Measurements from ENCODE around the gene HES4. TPM values are rescaled to one million over a fixed set of nuclear protein-coding genes. Genes with fewer than 3 reads are reported as not detected.

The HES4 gene
- total and polyA plus RNA-seq, 2 experiments from 2014 or later = 54.4 to 83.6 TPM

DNA sequence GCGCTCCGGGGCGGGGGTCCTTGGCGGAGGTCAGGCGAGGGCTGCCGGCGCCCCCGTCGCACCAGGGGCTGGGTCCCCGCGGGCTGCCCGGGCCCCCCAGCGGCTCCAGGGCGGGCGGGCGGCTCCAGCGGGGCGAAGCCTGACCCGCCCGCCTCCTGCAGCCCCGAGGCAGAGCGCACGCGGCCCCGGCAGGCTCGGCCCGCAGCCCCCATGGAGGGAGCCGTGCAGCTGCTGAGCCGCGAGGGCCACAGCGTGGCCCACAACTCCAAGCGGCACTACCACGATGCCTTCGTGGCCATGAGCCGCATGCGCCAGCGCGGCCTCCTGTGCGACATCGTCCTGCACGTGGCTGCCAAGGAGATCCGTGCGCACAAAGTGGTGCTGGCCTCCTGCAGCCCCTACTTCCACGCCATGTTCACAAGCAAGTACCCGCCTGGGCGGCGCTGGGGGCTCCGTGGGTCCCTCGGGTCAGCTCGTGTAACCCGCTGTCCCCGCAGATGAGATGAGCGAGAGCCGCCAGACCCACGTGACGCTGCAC, 38.7 kb downstream of the HES4 start:
- TF ChIP-seq, protein P1, sequence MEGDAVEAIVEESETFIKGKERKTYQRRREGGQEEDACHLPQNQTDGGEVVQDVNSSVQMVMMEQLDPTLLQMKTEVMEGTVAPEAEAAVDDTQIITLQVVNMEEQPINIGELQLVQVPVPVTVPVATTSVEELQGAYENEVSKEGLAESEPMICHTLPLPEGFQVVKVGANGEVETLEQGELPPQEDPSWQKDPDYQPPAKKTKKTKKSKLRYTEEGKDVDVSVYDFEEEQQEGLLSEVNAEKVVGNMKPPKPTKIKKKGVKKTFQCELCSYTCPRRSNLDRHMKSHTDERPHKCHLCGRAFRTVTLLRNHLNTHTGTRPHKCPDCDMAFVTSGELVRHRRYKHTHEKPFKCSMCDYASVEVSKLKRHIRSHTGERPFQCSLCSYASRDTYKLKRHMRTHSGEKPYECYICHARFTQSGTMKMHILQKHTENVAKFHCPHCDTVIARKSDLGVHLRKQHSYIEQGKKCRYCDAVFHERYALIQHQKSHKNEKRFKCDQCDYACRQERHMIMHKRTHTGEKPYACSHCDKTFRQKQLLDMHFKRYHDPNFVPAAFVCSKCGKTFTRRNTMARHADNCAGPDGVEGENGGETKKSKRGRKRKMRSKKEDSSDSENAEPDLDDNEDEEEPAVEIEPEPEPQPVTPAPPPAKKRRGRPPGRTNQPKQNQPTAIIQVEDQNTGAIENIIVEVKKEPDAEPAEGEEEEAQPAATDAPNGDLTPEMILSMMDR (IDR thresholded peaks at IDR 0.05; ENCODE audit: low read depth, low read length) = no peak
- peaks cover 3% of the 10 kb centered on the region for H3K4me1 ChIP-seq (ENCODE audit: low read depth)
- H3K9me3 ChIP-seq (ENCODE audit: low read depth) = no peaks in the 10 kb centered on the region
- peaks cover under 1% of the 10 kb centered on the region for H3K36me3 ChIP-seq
- peak overlapping the region; percentile 94 for H3K4me3 ChIP-seq
- H3K27me3 ChIP-seq = peaks cover 14% of the 10 kb centered on the region
- H3K27ac ChIP-seq = no peak overlapping the region
- peak in 1 of 2 donors; percentile 16 for DNase-seq (ENCODE audit: low read depth in 1 of 2, low spot score in 1 of 2)

DNA sequence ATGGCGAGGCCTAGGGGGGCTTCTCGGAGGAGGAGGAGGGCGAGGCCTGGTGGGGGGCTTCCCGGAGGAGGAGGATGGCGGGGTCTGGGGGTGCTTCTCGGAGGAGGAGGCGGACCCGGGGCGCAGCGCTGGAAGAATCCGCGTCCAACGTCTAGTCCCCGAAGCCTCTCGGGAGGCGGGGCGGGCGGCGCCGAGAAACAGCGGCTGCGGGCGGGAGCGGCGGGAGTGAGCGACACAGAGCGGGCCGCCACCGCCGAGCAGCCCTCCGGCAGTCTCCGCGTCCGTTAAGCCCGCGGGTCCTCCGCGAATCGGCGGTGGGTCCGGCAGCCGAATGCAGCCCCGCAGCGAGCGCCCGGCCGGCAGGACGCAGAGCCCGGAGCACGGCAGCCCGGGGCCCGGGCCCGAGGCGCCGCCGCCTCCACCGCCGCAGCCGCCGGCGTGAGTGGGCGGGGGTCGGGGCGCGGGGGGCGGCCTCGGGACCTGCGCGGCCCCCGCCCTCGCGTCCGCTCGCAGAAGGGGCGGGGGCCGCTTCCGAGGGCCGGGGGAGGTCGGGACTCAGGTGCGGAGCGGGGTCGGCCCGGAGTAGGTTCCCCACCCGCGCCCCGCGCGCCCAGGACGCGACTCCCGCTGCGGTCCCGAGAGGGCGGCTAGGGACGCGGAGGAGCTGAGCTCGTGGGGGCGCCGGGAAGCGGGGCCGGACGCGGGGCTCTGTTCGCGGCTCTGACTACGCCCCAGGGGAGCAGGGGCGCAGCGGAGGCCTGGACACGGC, 39.4 kb downstream of the HES4 start, which contains the start of gene KLHL17:
TSS of gene KLHL17 (plus strand) at position 222 of the 769 bp plus-strand sequence. CDS start at position 332, 110 bp downstream.
- Histone ChIP-seq H3K9me3 (ENCODE audit: low read depth) (no peaks in the 10 kb centered on the region), H3K4me1 (ENCODE audit: low read depth) (peaks cover 3% of the 10 kb centered on the region), H3K27ac (no peak within 1 kb of the TSS), H3K36me3 (peaks cover 7% of the 10 kb centered on the region), H3K4me3 (peak within 1 kb of the TSS; percentile 94), H3K27me3 (peaks cover 8% of the 10 kb centered on the region)
- peak; percentile 75 to 78 for DNase-seq (ENCODE audit: low read depth in 1 of 2, low spot score in 1 of 2)
- TF ChIP-seq, protein P1 (IDR thresholded peaks at IDR 0.05; ENCODE audit: low read depth, low read length) = no peak

DNA sequence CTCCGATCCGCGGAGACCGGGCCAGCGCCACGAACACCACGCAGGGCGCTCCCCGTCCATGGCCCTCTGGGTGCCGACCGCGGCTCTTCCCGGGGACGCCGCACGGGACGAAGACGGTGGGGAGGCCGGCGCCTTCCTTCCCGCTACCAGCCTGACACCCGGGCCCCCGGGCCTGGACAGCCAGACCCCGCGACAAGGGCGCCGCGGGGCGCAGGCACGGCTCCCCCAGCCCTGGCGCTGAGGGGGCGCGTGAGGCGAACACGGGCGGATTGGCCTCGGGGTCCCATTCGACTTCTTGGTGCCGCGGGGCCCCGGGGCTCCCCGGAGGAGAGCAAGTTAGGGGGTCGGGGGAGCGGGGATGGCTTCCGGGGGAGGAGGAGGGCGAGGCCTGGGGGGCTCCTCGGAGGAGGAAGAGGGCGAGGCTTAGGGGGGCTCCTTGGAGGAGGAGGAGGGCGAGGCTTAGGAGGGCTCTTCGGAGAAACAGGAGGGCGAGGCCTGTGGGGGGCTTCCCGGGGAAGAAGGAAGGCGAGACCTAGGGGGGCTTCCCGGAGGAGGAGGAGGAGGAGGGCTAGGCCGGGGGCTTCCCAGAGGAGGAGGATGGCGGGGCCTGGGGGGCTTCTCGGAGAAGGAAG, 40.0 kb downstream of the HES4 start:
- DNase-seq (ENCODE audit: low read depth in 1 of 2, low spot score in 1 of 2) = no peak
- TF ChIP-seq, protein P1 (IDR thresholded peaks at IDR 0.05; ENCODE audit: low read depth, low read length) = no peak
- peaks cover 12% of the 10 kb centered on the region for H3K36me3 ChIP-seq
- peak overlapping the region; percentile 94 for H3K4me3 ChIP-seq
- H3K27ac ChIP-seq = no peak overlapping the region
- no peaks in the 10 kb centered on the region for H3K9me3 ChIP-seq (ENCODE audit: low read depth)
- H3K27me3 ChIP-seq = peaks cover 4% of the 10 kb centered on the region
- H3K4me1 ChIP-seq (ENCODE audit: low read depth) = peaks cover 3% of the 10 kb centered on the region

DNA sequence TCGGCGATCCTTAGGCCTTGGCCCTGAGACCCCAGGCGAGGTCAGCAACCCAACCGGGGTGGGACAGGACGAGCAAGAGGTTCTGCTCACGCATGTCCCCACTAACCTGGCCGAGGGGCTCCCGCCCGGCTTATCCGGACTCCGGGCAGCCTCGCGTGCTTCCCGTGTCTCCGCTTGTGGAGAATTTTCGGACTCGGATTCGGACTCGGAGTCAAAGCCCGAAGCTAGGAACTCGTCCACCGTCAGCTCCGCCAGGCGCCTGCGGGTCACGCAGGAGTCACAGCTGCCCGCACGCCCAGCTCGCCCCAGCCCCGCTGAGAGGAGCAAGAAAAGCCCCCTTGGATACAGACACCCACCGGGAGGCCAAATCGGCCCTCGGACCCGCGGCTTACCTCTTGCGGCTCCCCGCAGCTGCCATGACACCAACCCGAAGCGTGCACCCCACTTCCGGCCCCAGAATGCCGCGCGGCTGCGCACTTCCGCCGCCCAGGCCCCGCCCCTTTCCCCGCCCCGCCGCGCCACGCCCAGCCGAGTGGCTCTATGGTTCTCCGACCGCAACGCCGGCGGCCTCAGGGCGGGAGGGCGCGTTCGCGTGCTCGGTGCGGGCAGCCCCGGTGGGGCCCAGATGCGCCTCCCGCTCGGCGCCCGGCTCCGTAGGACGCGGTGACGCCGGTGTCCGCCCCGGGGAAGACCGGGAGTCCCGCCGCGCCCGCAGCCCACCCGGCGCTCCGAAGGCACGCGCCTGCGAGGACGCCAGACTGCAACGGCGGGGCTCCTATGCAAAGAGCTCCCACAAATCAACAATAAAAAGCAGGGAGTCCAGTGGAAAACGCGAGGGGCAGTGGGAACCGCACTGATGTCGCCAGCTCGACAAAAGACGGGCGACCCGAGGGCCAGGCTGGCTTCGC, 40.8 kb downstream of the HES4 start, which contains the start of gene NOC2L:
TSS of gene NOC2L (minus strand) at position 434 of the 908 bp plus-strand sequence. CDS start at position 418, 16 bp downstream.
- Histone ChIP-seq H3K4me3 (peak within 1 kb of the TSS; percentile 99), H3K9me3 (ENCODE audit: low read depth) (no peaks in the 10 kb centered on the region), H3K27me3 (peaks cover 4% of the 10 kb centered on the region), H3K27ac (no peak within 1 kb of the TSS), H3K4me1 (ENCODE audit: low read depth) (peaks cover 3% of the 10 kb centered on the region), H3K36me3 (peaks cover 18% of the 10 kb centered on the region)
- peak; percentile 92 to 93 for DNase-seq (ENCODE audit: low read depth in 1 of 2, low spot score in 1 of 2)
- TF ChIP-seq, protein P1 (IDR thresholded peaks at IDR 0.05; ENCODE audit: low read depth, low read length) = no peak

DNA sequence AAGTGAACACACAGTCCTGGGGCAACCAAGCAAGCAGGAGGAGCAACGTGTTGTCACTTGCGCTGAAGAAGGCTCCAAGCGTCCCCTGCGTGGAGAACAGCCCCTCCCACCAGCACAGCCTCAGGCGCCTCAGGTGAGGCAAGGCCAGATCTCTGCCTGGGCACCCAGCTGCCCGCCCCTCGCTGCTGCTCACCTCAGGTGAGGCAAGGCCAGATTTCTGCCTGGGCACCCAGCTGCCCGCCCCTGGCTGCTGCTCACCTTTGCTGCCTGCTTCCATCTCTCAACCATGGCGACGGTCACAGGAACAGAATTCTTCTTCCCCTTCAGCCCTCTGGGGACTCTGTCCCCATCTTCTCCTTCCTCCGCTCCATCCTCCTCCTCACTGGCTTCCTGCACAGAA, 43.3 kb downstream of the HES4 start:
- DNase-seq (ENCODE audit: low read depth in 1 of 2, low spot score in 1 of 2) = no peak
- Histone ChIP-seq H3K4me3 (no peak overlapping the region), H3K36me3 (peaks cover 34% of the 10 kb centered on the region), H3K4me1 (ENCODE audit: low read depth) (peaks cover 3% of the 10 kb centered on the region), H3K27ac (no peak overlapping the region), H3K27me3 (peaks cover 4% of the 10 kb centered on the region), H3K9me3 (ENCODE audit: low read depth) (no peaks in the 10 kb centered on the region)
- TF ChIP-seq, protein P1 (IDR thresholded peaks at IDR 0.05; ENCODE audit: low read depth, low read length) = no peak

Data from cardiac muscle cell (in vitro differentiated cells and primary cell).